ENCODE results near the gene CTIF.

The CTIF gene

DNA sequence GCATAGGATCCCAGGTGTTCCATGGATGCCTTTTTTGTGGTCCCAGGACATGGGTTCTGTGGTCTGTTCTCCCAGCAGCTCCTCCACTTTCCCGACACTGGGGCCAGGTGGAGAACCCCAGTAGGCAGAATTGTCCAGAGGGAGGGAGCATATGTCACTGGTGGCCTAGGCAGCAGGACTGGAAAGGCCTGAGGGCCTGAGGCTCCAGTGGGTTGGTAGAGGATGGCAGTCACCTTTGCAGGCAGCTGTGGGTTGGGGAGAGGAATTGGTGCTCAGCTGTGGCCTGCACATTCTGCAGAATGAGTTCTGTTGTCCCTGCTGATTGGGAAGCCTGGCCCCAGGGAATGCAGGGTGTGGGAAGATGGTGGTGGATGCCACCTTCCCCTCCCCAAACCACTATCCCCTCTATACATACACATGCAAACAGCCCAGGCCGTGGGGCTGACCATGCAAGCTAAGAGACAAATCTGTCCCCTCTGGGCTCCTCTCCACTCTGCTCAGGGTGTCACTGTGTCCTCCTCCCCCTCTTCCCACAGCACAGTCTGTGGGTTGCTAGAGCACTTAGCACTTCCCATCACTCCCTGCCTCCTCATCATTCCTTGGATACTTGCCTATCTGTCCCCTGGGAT is 11.4 kb downstream of the CTIF start:
- no peak for DNase-seq (ENCODE audit: low read depth in 2 of 2, low spot score in 1 of 2)

DNA sequence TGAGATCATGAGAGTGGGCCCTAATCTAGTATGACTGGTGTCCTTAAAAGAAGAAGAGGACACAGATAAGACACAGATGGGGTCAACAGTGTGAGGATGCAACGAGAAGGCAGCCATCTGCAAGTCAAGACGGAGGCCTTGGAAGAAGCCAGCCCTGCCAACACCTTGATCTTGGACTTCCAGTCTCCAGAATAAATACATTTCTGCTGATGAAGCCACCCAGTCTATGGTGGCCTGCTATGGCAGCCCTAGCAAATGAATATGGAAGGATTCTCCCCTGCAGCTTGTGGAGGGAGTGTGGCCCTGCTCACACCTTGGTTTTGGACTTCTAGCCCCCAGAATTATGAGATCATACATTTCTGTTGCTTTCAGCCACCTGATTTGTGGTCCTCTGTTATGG is 12.3 kb downstream of the CTIF start:
- DNase-seq (ENCODE audit: low read depth in 2 of 2, low spot score in 1 of 2) = no peak

DNA sequence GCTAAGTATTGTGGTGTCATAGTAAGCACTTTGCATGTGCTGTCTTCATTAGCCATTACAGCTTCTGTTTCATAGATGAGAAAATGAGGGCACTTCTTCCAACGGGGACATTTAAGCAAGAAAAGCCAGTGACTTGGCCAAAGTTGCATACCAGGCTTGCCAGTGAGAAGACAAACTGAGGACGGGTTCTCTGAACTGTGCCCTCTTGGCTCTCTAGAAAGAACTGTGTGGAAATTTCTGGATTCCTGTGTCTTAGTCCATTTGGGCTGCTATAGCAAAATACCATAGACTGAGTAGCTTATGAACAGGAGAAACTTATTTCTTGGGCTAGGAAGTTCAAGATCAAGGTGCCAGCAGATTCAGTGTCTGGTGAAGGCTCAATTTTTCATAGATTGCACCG is 13.3 kb downstream of the CTIF start:
- no peak for DNase-seq (ENCODE audit: low read depth in 2 of 2, low spot score in 1 of 2)

DNA sequence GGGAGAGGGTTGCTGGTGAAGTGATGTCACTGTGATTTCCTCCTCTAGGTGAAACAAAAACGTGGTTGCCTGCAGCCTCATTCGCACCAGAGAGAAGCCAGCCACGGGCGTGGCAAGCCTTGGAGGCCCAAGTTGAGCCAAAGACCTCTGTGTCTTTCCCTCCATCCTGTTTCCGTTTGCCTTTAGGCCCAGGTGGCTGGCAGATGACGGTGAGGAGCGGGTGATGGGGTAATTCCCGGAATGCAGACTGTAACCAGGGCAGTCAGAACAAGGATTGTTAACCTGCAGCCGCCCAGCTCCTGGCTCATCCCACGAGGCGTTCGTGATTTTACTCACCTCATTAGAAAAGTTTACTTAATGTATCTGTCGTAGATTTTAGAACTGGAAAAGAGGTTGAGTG is 14.4 kb downstream of the CTIF start:
- no peak for DNase-seq (ENCODE audit: low read depth in 2 of 2, low spot score in 1 of 2)

DNA sequence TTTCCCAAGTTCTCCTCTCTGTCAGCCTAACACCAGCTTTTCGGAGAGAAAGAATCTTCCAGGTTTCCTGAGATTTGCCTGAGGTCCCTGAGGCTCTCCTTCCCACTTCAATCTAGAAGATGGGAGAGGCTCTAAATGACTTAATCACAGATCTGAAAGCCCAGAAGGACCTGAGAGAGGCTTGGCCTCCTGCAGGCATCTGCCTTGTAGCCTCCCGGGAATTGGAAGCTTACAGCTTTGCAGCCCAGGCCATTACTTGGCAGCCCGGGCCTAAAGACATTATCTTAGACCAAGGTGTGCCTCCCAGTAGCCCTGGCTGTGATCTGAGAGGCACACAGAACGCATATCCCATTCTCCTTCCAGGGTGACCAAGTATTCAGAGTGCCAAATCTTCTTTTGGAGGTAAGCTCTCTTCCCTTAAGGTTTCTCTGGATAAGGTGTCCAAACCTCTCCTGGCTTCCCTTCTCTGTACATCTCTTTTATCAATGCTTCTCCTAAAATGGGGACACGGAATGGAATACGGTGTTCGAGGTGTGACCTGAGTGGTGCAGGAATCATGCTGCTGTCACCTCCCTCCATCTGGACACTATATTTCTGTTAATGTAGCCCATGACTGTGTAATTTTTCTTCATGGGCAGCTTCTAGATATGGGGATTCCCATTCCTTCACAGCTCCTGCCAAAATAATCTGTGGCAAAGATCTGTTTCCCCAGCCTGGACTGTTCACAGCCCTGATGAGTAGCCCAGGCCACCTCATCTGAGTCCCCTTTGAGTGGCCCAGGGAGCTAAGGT is 16.0 kb downstream of the CTIF start:
- DNase-seq (ENCODE audit: low read depth in 2 of 2, low spot score in 1 of 2) = no peak

DNA sequence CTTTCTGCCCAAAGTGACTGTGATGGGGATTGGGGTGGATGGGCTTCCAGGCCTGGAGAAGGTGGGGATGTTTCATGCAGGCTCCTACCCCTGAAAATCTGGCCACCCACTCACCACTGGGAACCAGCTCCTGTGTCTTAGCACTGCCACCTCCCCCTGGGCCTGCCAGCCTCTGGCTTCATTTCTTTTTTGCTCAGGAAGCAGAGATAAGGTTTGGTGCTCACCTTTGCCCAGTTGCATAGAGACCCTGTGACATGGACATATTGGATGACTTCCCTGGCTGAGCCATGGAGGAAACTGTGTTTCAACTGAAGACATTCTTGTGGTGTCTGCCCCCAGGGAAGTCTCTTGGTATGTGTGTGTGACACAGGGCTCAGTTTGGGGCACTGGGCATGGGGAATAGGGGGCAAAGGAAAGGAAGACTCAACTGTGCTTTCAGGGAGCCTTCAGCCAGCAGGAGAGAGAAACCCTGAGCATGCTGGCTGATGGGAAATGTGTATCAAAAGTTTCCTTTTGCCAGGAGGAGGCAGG is 16.7 kb downstream of the CTIF start:
- no peak for DNase-seq (ENCODE audit: low read depth in 2 of 2, low spot score in 1 of 2)

DNA sequence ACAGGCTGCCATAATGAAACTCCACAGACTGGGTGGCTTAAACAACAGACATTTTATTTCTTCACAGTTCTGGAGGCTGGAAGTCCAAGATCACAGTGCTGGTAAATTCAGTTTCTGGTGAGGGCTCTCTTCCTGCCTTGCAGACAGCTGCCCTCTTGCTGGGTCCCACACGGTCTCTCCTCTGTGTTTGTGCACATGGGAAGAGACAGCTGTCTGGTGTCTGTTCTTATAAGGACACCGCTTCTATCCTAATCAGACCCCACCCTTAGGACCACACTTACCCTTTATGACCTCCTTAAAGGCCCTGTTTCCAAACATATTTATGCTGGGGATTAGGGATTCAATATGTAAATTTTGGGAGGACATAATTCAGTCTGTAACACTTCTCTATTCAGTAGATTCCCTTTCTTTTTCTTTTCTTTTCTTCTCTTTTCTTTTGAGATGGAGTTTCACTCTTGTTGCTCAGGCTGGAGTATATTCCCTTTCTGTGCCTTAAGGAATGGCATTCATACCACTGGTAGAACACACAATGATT is 18.9 kb downstream of the CTIF start:
- DNase-seq (ENCODE audit: low read depth in 2 of 2, low spot score in 1 of 2) = no peak

DNA sequence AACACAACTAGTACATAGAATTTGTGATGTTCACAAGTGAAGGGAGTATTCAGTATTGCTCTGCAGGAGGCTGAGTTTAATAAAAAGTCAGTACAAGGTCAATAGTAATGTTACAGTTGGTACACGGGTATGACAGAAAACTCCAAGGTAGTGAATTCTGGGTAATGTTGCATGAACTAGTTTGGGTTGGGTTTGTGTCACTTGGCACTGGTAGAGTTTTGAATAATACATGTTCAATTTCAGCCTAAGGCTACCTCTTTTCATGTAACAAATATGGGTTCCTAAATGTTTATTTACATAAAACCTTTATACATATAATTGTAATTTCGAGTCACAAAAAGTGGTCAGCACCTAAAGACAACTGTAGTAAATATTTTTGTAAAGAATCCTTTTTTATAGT is 19.4 kb downstream of the CTIF start:
- DNase-seq (ENCODE audit: low read depth in 2 of 2, low spot score in 1 of 2) = no peak

DNA sequence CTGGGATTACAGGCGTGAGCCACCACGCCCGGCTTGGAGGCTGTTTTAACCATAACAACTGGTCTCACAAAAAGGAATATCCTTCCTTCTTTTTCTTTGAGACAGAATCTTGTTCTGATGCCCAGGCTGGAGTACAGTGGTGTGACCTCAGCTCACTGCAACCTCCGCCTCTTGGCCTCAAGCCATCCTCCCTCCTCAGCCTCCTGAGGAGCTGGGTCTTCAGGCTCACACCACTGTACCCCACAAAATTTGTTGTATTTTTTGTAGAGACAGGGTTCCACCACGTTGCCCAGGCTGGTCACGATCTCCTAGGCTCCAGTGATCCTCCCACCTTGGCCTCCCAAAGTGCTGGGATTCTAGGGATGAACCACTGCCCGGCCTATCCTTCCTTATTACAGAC is 21.7 kb downstream of the CTIF start:
- no peak for DNase-seq (ENCODE audit: low read depth in 2 of 2, low spot score in 1 of 2)

DNA sequence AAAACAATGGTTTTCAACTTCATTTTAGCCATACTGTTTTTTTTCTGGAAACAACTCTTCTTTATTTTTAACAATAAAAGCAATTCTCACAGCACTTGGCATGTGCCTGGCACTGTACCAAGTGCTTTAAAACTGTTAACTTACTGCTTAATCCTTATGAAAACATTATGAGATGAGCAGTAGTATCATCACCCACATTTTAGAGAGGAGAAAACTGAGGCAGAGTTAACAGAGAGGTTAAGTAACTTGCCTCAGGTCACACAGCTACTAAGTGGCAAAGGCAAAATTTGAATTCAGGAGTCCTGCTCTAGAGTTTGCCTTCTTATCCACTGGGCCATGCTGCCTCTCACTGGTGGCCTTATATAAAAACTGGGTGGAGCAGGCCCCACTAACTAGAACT is 23.2 kb downstream of the CTIF start:
- no peak for DNase-seq (ENCODE audit: low read depth in 2 of 2, low spot score in 1 of 2)

DNA sequence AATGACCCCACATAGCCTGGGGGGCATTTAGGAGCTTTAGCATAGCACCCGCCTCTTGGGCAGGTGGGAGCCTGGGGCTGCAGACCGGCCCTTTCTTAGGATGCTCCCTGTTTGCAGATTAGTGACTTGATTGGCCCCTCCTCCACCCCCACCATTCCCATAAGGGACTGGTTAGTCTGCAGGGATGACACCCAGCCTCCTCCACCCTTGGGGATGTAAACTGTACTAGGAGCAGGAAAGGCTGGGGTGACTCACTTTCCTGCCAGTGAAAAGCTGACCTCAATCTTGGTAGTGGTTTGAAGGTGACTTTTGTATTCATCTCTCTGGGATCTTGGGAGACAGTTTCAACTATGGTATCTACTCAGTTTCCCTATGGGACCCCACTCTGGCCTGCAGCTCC is 24.2 kb downstream of the CTIF start:
- DNase-seq (ENCODE audit: low read depth in 2 of 2, low spot score in 1 of 2) = no peak

DNA sequence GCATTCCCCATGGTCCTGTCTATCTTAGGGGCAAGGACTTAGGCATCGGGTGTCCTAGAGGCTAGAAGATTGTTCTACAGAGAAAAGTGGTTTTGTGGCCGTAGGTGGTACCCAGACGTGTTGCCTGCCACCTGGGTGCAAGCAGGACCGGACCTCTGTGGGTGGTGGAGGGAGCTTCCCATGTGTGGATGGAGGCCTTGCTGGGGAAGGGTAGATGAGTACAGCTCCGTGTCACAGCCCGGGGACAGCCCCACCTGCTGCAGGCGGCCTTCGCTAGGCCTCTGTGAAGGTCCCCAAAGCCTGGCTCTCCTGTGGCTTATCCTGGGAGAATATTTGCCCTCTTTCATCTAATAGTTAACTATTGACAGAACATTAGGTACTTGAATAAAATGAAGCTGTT is 25.3 kb downstream of the CTIF start:
- no peak for DNase-seq (ENCODE audit: low read depth in 2 of 2, low spot score in 1 of 2)

DNA sequence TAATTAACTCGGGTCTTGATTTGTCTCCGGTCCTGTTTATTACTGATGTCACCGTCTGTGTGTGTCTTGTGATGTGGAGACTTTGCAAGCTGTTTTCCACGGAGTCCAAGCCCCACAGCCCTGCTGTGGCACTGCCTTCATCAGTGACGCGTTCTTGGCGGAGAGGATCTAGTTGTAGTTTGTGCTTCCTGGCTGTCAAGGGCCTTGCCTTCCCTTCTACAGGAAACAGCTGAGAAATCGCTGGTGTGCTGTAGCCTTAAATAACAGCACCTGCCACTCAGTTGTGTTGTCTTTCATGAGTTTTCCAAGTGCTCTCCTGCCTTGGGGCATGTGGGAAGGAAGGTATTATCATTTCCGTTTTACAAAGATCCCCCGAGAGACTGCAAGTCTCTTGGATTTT is 26.3 kb downstream of the CTIF start:
- DNase-seq (ENCODE audit: low read depth in 2 of 2, low spot score in 1 of 2) = no peak

DNA sequence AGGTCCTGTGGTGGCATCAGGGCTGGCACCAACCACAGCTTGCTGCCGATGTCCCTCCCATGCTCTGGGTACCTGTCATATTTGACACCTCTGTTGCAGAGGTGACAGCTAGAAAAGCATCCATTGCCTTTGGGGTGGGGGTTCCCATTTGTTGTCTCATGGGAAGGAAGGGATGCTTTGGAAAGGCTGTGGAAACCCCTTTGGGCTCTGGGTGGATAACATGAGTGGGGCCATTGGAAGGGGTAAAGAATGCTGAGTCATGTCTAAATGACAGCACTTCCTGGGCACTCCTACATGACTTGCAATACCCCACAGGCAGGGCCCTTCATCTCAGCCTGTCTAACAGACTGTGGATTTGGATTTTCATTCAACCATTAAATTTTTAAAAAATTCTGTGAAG is 27.8 kb downstream of the CTIF start:
- no peak for DNase-seq (ENCODE audit: low read depth in 2 of 2, low spot score in 1 of 2)

DNA sequence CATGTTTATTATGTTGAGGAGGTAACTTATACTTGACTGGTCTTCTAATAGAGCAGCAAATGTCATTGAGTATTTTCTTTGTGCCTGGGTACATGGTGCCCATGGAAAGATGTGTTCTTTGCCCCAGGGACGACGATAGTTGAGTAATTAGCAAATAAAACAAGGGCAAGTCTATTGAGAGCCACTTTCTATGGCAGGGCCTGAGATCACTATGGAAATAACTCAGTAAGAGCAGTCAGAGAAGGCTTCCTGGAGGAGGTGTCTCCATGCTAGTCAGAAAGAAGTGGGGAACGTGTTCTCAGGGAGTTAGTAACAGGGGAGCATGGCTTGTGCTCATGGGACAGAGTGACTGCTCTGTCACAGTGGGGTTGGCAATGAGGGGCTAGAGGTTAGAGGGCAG is 28.6 kb downstream of the CTIF start:
- DNase-seq (ENCODE audit: low read depth in 2 of 2, low spot score in 1 of 2) = no peak

DNA sequence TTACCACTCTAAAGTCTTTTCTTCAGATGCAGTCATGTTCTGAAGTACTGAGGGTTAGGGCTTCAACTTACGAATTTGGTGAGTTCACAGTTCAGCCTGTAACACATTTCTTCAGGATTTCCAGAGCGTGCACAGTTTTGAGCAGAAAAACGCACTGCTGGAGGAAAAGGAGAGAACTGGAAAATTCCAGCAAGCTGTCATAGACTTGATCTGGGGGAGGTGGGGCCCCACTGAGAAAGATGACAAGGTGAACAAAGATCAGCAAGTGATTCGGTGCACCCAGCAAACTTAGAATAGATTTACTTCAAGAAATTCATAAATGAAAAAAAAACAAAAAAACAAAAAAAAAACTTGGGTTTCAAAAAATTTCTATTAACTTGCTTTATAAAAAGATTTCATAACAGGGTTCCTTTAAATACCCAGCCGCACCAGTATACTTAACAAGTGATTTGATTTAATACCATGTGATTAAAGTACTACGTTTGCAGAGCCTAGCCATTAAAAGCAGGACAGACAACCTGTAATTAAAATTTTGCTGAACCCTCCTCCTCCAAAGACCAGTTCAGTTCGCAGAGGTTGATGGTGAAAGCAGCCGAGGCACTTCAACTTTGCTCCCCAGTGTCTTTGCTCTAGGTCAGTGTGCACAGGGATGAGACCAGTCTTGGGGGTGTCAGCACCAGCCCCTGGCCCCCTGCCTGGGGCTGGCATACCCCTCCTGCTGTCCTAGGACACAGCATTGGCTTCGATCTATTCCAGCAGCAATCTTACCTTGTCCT is 30.5 kb downstream of the CTIF start:
- no peak for DNase-seq (ENCODE audit: low read depth in 2 of 2, low spot score in 1 of 2)

DNA sequence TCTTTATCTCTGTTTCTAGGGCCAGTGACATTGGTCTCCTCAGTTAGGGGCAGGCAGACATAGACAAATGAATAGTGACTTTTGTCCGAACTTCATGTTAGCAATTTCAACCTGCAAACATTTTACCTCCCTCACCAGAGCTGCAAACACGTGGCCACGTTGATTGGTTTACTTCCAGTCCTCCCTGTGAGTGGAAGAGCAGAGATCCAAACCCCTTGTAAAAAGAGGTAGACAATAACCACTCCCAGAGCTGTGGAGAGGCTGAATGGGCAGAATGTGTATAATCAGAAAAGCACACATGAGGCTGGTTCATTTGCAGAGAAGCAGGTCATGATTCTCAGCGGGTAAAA is 31.1 kb downstream of the CTIF start:
- DNase-seq (ENCODE audit: low read depth in 2 of 2, low spot score in 1 of 2) = no peak

DNA sequence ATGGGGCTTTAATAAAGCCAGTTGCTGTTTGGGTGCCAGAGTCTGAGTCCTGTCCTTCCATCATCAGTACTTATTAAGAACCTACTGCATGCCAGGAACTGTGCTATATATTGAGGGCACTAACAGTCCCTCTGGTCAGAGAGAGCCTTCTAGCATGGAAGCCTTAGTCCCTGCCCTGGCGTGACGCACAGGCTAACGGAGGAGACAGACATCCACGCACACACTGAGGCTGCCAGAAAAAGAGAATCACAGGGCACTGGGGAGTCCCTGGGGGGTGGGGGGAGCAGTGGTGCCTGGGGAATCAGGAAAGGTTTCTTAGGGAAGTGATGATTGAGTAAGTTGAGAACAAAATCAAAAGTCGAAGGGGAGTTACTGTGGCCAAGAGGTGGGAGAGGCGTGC is 31.5 kb downstream of the CTIF start:
- no peak for DNase-seq (ENCODE audit: low read depth in 2 of 2, low spot score in 1 of 2)

DNA sequence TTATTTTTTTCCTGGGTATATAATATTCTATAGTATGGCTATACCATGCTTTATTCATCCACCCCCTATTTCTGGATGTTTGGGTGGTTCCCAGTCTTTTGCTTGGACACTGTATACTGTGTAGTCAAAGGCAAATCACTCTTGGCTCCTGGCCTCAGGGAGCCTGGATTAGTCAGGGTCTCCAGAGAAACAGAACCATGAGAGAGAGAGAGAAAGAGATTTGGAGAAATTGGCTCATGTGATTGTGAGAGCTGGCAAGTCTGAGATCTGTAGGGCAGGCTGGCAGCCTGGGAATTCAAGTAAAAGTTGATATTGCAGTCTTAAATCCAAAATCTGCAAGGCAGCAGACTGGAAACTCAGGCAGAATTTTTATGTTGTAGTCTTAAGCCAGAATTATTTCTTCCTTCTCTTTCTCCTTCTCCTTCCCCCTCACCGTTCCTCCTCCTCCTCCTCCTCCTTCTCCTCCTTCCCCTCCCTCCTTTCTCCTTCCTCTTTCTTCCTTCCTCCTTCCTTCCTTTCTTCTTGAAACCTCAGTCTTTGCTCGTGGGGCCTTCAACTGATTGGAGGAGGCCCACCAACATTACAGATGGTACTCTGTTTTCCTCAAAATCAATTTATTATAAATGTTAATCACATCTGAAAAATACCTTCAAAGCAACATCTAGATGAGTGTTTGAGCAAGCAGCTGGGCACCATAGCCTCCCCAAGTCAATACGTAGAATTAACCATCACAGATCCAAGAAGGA is 33.0 kb downstream of the CTIF start:
- DNase-seq (ENCODE audit: low read depth in 2 of 2, low spot score in 1 of 2) = no peak

DNA sequence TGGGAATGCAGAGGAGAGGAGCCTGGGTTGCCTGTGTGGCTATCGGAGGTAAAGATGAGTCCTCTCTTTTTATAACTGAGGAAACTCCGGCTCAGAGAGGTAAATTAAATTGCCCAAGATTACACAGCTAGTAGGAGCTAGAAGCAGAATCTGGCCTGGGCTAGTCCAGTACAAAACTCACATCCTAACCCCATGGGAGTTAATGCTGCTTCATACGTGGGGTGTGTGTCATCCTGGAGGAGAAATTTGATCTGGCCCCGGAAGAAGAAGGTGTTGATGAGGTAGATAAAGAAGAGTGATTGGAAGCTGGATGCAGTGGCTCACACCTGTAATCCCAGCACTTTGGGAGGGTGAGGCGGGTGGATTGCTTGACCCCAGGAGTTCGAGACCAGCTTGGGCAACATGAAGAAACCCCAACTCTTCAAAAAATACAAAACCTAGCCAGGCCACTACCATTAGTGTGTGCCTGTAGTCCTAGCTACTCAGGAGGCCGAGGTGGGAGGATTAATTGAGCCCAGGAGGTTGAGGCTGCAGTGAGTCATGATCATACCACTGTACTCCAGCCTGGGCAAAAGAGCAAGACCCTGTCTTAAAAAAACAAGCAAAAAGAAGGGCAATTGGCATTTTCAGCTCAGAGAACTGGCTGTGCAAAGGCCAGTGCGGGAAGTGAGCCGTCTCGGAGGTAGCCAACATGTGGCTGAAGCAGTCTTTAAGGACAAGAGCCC is 33.7 kb downstream of the CTIF start:
- DNase-seq (ENCODE audit: low read depth in 2 of 2, low spot score in 1 of 2) = no peak

Measured in stimulated activated CD8-positive, alpha-beta memory T cell treated with anti-CD3 and anti-CD28 coated beads, Interleukin-4, amount 100 ng/mL, for 1 hour (primary cell).